ENCODE measurements around the gene FBXW9.

FBXW9 gene

DNA sequence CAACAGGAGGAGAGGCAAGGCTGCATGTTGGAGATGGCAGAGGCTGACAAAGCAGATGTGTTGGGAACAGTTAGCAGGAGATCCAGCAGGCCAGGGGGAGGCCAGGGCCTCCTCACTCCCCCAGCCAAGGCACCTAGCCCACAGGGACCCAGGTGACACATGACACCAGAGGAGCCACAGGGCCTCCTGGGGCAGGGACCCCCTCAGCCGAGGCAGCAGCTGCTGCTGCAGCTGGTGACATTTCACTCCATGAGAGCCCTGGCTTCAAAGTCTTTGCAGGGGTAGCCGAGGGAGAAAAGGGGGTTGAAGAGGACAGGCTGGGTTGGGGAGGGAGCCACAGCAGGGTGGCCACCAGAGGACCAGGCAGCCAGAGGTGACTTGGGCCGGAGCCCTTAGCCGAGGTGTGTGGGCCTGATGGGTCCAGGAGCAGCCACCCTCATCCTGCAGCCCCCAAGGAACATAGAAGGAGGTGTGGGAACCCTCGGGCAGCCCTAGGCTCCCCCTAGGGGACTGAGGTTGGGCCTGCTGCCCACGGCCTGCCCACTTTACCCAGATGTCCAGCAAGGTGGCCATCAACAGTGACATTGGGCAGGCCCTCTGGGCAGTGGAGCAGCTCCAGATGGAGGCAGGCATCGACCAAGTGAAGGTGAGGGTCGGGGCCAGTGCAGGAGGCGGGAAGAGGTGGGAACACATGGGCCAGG, 8.8 kb downstream of the FBXW9 start, which contains the start of gene GNG14:
TSS of gene GNG14 (plus strand) at position 503 of the 701 bp plus-strand sequence. CDS start at position 554, 51 bp downstream.
- ATAC-seq (ENCODE audit: insufficient read depth, low read depth): no peak
- Histone ChIP-seq H3K27me3 (ENCODE audit: insufficient read depth, low read length, poor library complexity) (no peaks in the 10 kb centered on the region), H3K27ac (ENCODE audit: low read length) (no peak within 1 kb of the TSS), H3K79me2 (ENCODE audit: insufficient read depth, low read length) (no peaks in the 10 kb centered on the region), H3K9ac (ENCODE audit: low read depth, low read length) (no peak within 1 kb of the TSS), H3K36me3 (ENCODE audit: insufficient read depth, low read length) (peaks cover 16% of the 10 kb centered on the region), H4K20me1 (ENCODE audit: insufficient read depth, low read length) (no peaks in the 10 kb centered on the region; the same call in 1 of the 2 replicates), H3K4me1 (ENCODE audit: insufficient read depth, low read length) (peaks cover 3% of the 10 kb centered on the region), H2AFZ (ENCODE audit: low read depth, low read length) (no peak within 1 kb of the TSS), H3K4me2 (ENCODE audit: insufficient read depth, low read length) (no peak within 1 kb of the TSS), H3K9me3 (ENCODE audit: insufficient read depth, low read length, severe bottlenecking) (no peaks in the 10 kb centered on the region), H3K4me3 (ENCODE audit: low read depth in 1 of 2, low read length in 2 of 2) (no peak within 1 kb of the TSS)
- no peak for TF ChIP-seq EZH2 (IDR thresholded peaks at IDR 0.05; ENCODE audit: borderline replicate concordance, low read depth, low read length, severe bottlenecking)
- no peak for TF ChIP-seq CTCF (IDR thresholded peaks at IDR 0.05; ENCODE audit: borderline replicate concordance, extremely low read depth, low read length, poor library complexity, severe bottlenecking)
- no peak for DNase-seq

GRCh38 chr19:12685831-12686230, 10.6 kb downstream of the FBXW9 start:
- no peak overlapping the region for H3K9ac ChIP-seq (ENCODE audit: low read depth, low read length)
- H3K36me3 ChIP-seq (ENCODE audit: insufficient read depth, low read length): peaks cover 16% of the 10 kb centered on the region
- H3K4me2 ChIP-seq (ENCODE audit: insufficient read depth, low read length): no peak overlapping the region
- H3K27ac ChIP-seq (ENCODE audit: low read length): no peak overlapping the region
- H3K79me2 ChIP-seq (ENCODE audit: insufficient read depth, low read length): peaks cover 3% of the 10 kb centered on the region
- no peaks in the 10 kb centered on the region for H3K9me3 ChIP-seq (ENCODE audit: insufficient read depth, low read length, severe bottlenecking)
- H3K27me3 ChIP-seq (ENCODE audit: insufficient read depth, low read length, poor library complexity): no peaks in the 10 kb centered on the region
- DNase-seq (no peak), ATAC-seq (ENCODE audit: insufficient read depth, low read depth) (no peak)
- H3K4me1 ChIP-seq (ENCODE audit: insufficient read depth, low read length): peaks cover 14% of the 10 kb centered on the region
- no peak overlapping the region for H3K4me3 ChIP-seq (ENCODE audit: low read depth in 1 of 2, low read length in 2 of 2)
- no peaks in the 10 kb centered on the region; the same call in 1 of the 2 replicates for H4K20me1 ChIP-seq (ENCODE audit: insufficient read depth, low read length)
- no peak overlapping the region for H2AFZ ChIP-seq (ENCODE audit: low read depth, low read length)
- no peak for TF ChIP-seq CTCF (IDR thresholded peaks at IDR 0.05; ENCODE audit: borderline replicate concordance, extremely low read depth, low read length, poor library complexity, severe bottlenecking)
- no peak for TF ChIP-seq EZH2 (IDR thresholded peaks at IDR 0.05; ENCODE audit: borderline replicate concordance, low read depth, low read length, severe bottlenecking)

- peak; percentile 96 for DNase-seq
- no peaks in the 10 kb centered on the region for H3K9me3 ChIP-seq (ENCODE audit: insufficient read depth, low read length, severe bottlenecking)
- H4K20me1 ChIP-seq (ENCODE audit: insufficient read depth, low read length): peaks cover 21% of the 10 kb centered on the region
- H3K36me3 ChIP-seq (ENCODE audit: insufficient read depth, low read length): peaks cover 35% of the 10 kb centered on the region
- H2AFZ ChIP-seq (ENCODE audit: low read depth, low read length): peak within 1 kb of the TSS; percentile 82
- H3K9ac ChIP-seq (ENCODE audit: low read depth, low read length): peak within 1 kb of the TSS; percentile 95
- peak within 1 kb of the TSS; percentile 79 for H3K4me2 ChIP-seq (ENCODE audit: insufficient read depth, low read length)
- TF ChIP-seq EZH2 (IDR thresholded peaks at IDR 0.05; ENCODE audit: borderline replicate concordance, low read depth, low read length, severe bottlenecking): no peak
- TF ChIP-seq CTCF (IDR thresholded peaks at IDR 0.05; ENCODE audit: borderline replicate concordance, extremely low read depth, low read length, poor library complexity, severe bottlenecking): no peak
- H3K27ac ChIP-seq (ENCODE audit: low read length): peak within 1 kb of the TSS; percentile 95
- no peaks in the 10 kb centered on the region for H3K27me3 ChIP-seq (ENCODE audit: insufficient read depth, low read length, poor library complexity)
- ATAC-seq (ENCODE audit: insufficient read depth, low read depth): peak; percentile 88
- peaks cover 26% of the 10 kb centered on the region for H3K4me1 ChIP-seq (ENCODE audit: insufficient read depth, low read length)
- H3K4me3 ChIP-seq (ENCODE audit: low read depth in 1 of 2, low read length in 2 of 2): peak within 1 kb of the TSS; percentile 39 to 77; a peak in 3 of 4 replicates
- H3K79me2 ChIP-seq (ENCODE audit: insufficient read depth, low read length): peaks cover 28% of the 10 kb centered on the region
Measured at GRCh38 chr19:12681074-12681987, 15.1 kb downstream of the FBXW9 start, which contains the start of gene DHPS. TSS of gene DHPS (minus strand) at chr19:12681880. CDS start at chr19:12681766, 114 bp downstream.
